SK-N-SH (cell line): Measurements from ENCODE around the gene REG3A. TPM values are rescaled to one million over a fixed set of nuclear protein-coding genes. Genes with fewer than 3 reads are reported as not detected.

Source experiments
- CTCF ChIA-PET: fragments of 300-600, 350-600 bp; formaldehyde crosslinking; extraction: SDS; loops from one replicate; lab custom pipeline; 2021; lab: Yijun Ruan, JAX
- POLR2A ChIA-PET: fragments of 350-600 bp; sonication (Branson Sonifier 250); formaldehyde crosslinking; extraction: SDS; loops from one replicate; lab custom pipeline; 2020; ENCODE audit warnings: antibody characterized with exemption, inconsistent platforms; lab: Yijun Ruan, JAX
- DNase-seq: peaks from one replicate; pipeline ENCODE4 v3.0.0; 2012
- H2AFZ ChIP-seq: fragments of 200-600 bp; sonication (generic); 2 replicates; pipeline ENCODE4 v1.8.1; 2016; ENCODE audit warnings: antibody characterized with exemption, mild to moderate bottlenecking, low read depth
- H3F3A ChIP-seq: fragments of 200-600 bp; sonication (generic); replicated peaks from 2 replicates; pipeline ENCODE3; 2016; ENCODE audit warnings: antibody characterized with exemption, mild to moderate bottlenecking; ENCODE audit not compliant: insufficient read depth
- H3K27ac ChIP-seq, 2 experiments: fragments of 200-500 bp in 1 of 2; fragments of 200-600 bp in 1 of 2; sonication (Bioruptor generic) in 1 of 2; sonication (generic), shearing (Covaris generic) in 1 of 2; 2 replicates each; pipeline versions ENCODE4 v1.5.1 to v1.6.1; 2014 to 2016; ENCODE audit warnings: low read depth in 2 of 2, inconsistent platforms in 1 of 2, low read length in 1 of 2, mild to moderate bottlenecking in 1 of 2, mixed read lengths in 1 of 2
- H3K27me3 ChIP-seq: fragments of 200-600 bp; sonication (generic), shearing (Covaris generic); 2 replicates; pipeline ENCODE4 v1.6.1; 2016; ENCODE audit warnings: mixed run types; ENCODE audit not compliant: insufficient read depth
- H3K36me3 ChIP-seq, 2 experiments: fragments of 200-500 bp in 1 of 2; fragments of 200-600 bp in 1 of 2; sonication (Bioruptor generic) in 1 of 2; sonication (generic) in 1 of 2; replicated peaks in 1 of 2; 2 replicates each; pipeline versions ENCODE3 to v1.5.1; 2014 to 2016; ENCODE audit warnings: low read length in 1 of 2, mild to moderate bottlenecking in 1 of 2; ENCODE audit not compliant: insufficient read depth in 2 of 2, control insufficient read depth in 1 of 2
- H3K4me1 ChIP-seq, 2 experiments: fragments of 200-500 bp in 1 of 2; fragments of 200-600 bp in 1 of 2; sonication (Bioruptor generic) in 1 of 2; sonication (generic), shearing (Covaris generic) in 1 of 2; 2 replicates each; pipeline versions ENCODE4 v1.5.1 to v1.6.1; 2014 to 2016; ENCODE audit warnings: low read depth in 1 of 2, low read length in 1 of 2, mixed run types in 1 of 2; ENCODE audit not compliant: insufficient read depth in 2 of 2, control insufficient read depth in 1 of 2
- H3K4me2 ChIP-seq: fragments of 200-600 bp; sonication (generic), shearing (Covaris generic); 2 replicates; pipeline ENCODE4 v1.6.1; 2017; ENCODE audit warnings: mixed run types
- H3K4me3 ChIP-seq, 2 experiments: fragments of 200-500 bp in 1 of 2; fragments of 200-600 bp in 1 of 2; sonication (Bioruptor generic) in 1 of 2; sonication (generic), shearing (Covaris generic) in 1 of 2; 2 replicates each; pipeline versions ENCODE4 v1.5.1 to v1.8.1; 2014 to 2016; ENCODE audit warnings: low read depth in 2 of 2, inconsistent platforms in 1 of 2, low read length in 1 of 2, mild to moderate bottlenecking in 1 of 2, mixed read lengths in 1 of 2, moderate library complexity in 1 of 2
- H3K79me2 ChIP-seq: fragments of 200-600 bp; sonication (generic); 2 replicates; pipeline ENCODE4 v1.8.1; 2017; ENCODE audit warnings: mild to moderate bottlenecking; ENCODE audit not compliant: insufficient read depth
- H3K9ac ChIP-seq: fragments of 200-600 bp; sonication (generic); 2 replicates; pipeline ENCODE4 v1.6.1; 2017; ENCODE audit warnings: mixed run types
- H3K9me2 ChIP-seq: fragments of 200-600 bp; sonication (generic); 2 replicates; pipeline ENCODE4 v1.6.1; 2017; ENCODE audit warnings: mixed run types
- H3K9me3 ChIP-seq: fragments of 200-600 bp; sonication (generic); 2 replicates; pipeline ENCODE4 v1.6.1; 2017; ENCODE audit warnings: mixed run types, mild to moderate bottlenecking, moderate library complexity
- H4K20me1 ChIP-seq: fragments of 200-600 bp; sonication (generic); 2 replicates; pipeline ENCODE4 v1.6.1; 2017; ENCODE audit warnings: mild to moderate bottlenecking, mixed run types; ENCODE audit not compliant: insufficient read depth
- EZH2phosphoT487 ChIP-seq: fragments of 200-600 bp; sonication (generic); IDR thresholded peaks from 2 replicates; pipeline ENCODE4 v1.6.1; 2017; ENCODE audit warnings: low read depth, mixed run types, mild to moderate bottlenecking, antibody characterized with exemption, moderate library complexity, borderline replicate concordance
- GABPA ChIP-seq: IDR thresholded peaks from 2 replicates; pipeline ENCODE4 v1.4.0; 2012; ENCODE audit warnings: low read depth, mild to moderate bottlenecking
- IRF3 ChIP-seq: fragments of 150-350 bp; IDR thresholded peaks from 2 replicates; pipeline ENCODE4 v1.6.1; 2016; ENCODE audit warnings: mild to moderate bottlenecking, low read depth, low read length
- MAX ChIP-seq: IDR thresholded peaks from 2 replicates; pipeline ENCODE4 v1.4.0; 2012; ENCODE audit warnings: low read depth
- MEF2A ChIP-seq: IDR thresholded peaks from 2 replicates; pipeline ENCODE4 v1.4.0; 2012; ENCODE audit warnings: low read depth, borderline replicate concordance
- PBX3 ChIP-seq: IDR thresholded peaks from 2 replicates; pipeline ENCODE4; 2012
- POLR2AphosphoS5 ChIP-seq: IDR thresholded peaks from 2 replicates; pipeline ENCODE4 v1.6.1; 2012; ENCODE audit warnings: low read depth, low read length
- REST ChIP-seq: IDR thresholded peaks from 2 replicates; pipeline ENCODE4 v1.6.1; 2012; ENCODE audit warnings: mild to moderate bottlenecking, low read depth, low read length, moderate library complexity
- TAF1 ChIP-seq: IDR thresholded peaks from 2 replicates; pipeline ENCODE4 v1.6.1; 2012; ENCODE audit warnings: low read depth, mild to moderate bottlenecking, low read length, moderate library complexity, borderline replicate concordance
- TEAD4 ChIP-seq: IDR thresholded peaks from 2 replicates; pipeline ENCODE4 v1.4.0; 2012; ENCODE audit warnings: mild to moderate bottlenecking, borderline replicate concordance; ENCODE audit not compliant: insufficient read depth
- USF2 ChIP-seq: fragments of 150-350 bp; IDR thresholded peaks from 2 replicates; pipeline ENCODE4 v1.6.1; 2017; ENCODE audit warnings: antibody characterized with exemption, low read length, low read depth, borderline replicate concordance
- YY1 ChIP-seq: IDR thresholded peaks from 2 replicates; pipeline ENCODE4 v1.4.0; 2012; ENCODE audit warnings: low read depth, mild to moderate bottlenecking
- WGBS: methylation state at CpG from one replicate; pipeline ENCODE4 v1.1.6; 2017; ENCODE audit warnings: low lambda C conversion rate; 5-methylcytosine and 5-hydroxymethylcytosine counted together
- polyA plus RNA-seq, 3 experiments: library from polyadenylated mRNA; depleted of rRNA; stranded (reverse); fragments of >200 nt; gene quantifications; 2 replicates each; pipeline ENCODE4 v1.2.3, GENCODE V29; 2012

The REG3A gene
- polyA plus RNA-seq, 1 of the 3 experiments (the other 2 are of a cell fraction), result not detected

- Histone ChIP-seq H3K36me3 (no peaks in the 10 kb centered on the region), H3K9me3 (no peaks in the 10 kb centered on the region), H2AFZ (no peak overlapping the region), H3K27ac (no peak overlapping the region), H4K20me1 (no peaks in the 10 kb centered on the region), H3K4me2 (no peak overlapping the region), H3K4me1 (no peaks in the 10 kb centered on the region), H3K79me2 (no peaks in the 10 kb centered on the region), H3K27me3 (no peaks in the 10 kb centered on the region), H3K9ac (no peak overlapping the region), H3K4me3 (no peak overlapping the region), H3F3A (no peaks in the 10 kb centered on the region), H3K9me2 (no peaks in the 10 kb centered on the region)
- ChIA-PET POLR2A (no interaction called here), CTCF (no interaction called here)
- no peak for DNase-seq
- TF ChIP-seq REST, result no peak
- TF ChIP-seq IRF3, result no peak
- no peak for TF ChIP-seq MEF2A
- TF ChIP-seq USF2, result no peak
Observed at GRCh38 chr2:79139423-79139822, 20.1 kb downstream of the REG3A start.

GRCh38 chr2:79138385-79138784 is 21.2 kb downstream of the REG3A start:
- WGBS, result 14% methylated on average over 3 of the region's 3 CpGs
- Histone ChIP-seq H3K9ac (no peak overlapping the region), H2AFZ (no peak overlapping the region), H3K4me3 (no peak overlapping the region), H3K36me3 (no peaks in the 10 kb centered on the region), H3K27ac (no peak overlapping the region), H3K27me3 (no peaks in the 10 kb centered on the region), H3K79me2 (no peaks in the 10 kb centered on the region), H3F3A (no peaks in the 10 kb centered on the region), H3K4me2 (no peak overlapping the region), H4K20me1 (no peaks in the 10 kb centered on the region), H3K9me2 (no peaks in the 10 kb centered on the region), H3K4me1 (no peaks in the 10 kb centered on the region), H3K9me3 (no peaks in the 10 kb centered on the region)
- POLR2A ChIA-PET, result no interaction called here
- no peak for DNase-seq
- CTCF ChIA-PET, result no interaction called here
- TF ChIP-seq PBX3 (no peak), TEAD4 (no peak), YY1 (no peak), IRF3 (no peak), USF2 (no peak), POLR2AphosphoS5 (no peak), MAX (no peak), TAF1 (no peak), EZH2phosphoT487 (no peak), GABPA (no peak), REST (no peak)
